Stimulated activated CD8-positive, alpha-beta memory T cell treated with anti-CD3 and anti-CD28 coated beads, Interleukin-7, amount 100 ng/mL, for 24 hours (primary cell): Measurements from ENCODE around the gene RWDD3.

ENCODE experiments used
- DNase-seq: peaks from one replicate; pipeline ENCODE4 v3.0.0-alpha.2; 2020; ENCODE audit warnings: low read depth

RWDD3 gene

GRCh38 chr1:95284420-95284819 lies 50.4 kb downstream of the RWDD3 start:
- DNase-seq = no peak

GRCh38 chr1:95286479-95286878 lies 52.5 kb downstream of the RWDD3 start:
- no peak for DNase-seq

GRCh38 chr1:95287081-95287480 lies 53.1 kb downstream of the RWDD3 start:
- DNase-seq = no peak

- DNase-seq = no peak
Measured at GRCh38 chr1:95287825-95288224, 53.8 kb downstream of the RWDD3 start.
